ENCODE results near the gene CYP4F2.
"Not testable (repeated sequence)": the region's sequence is repeated elsewhere in the genome, so short reads cannot be mapped to it uniquely, and the experiment has no call there.

The CYP4F2 gene

DNA sequence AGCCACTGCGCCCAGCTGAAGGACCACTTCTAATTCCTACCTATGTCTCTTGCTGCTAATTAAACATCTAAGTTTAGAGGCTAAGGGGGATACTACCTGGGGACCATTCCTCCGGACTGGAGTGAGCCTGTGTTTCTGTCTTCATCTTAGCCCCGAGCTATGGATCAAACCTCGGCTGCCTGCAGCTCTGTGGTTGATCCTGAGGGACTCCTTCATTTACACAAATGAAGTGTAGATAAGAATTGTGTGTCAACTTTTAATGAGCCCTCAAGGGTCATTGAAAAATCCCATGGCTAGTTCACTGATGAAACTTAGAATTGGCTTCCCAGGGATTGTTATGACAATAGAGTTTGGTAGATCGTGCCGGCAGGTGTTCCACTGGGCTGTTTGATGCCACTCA, 51.0 kb downstream of the CYP4F2 start:
- no peak for DNase-seq (ENCODE audit: low spot score)

- DNase-seq (ENCODE audit: low spot score), result not testable (repeated sequence)
These were observed 54.0 kb downstream of the CYP4F2 start for GRCh38 chr19:15843894-15844222.

- no peak for DNase-seq (ENCODE audit: low spot score)
These were observed 54.5 kb downstream of the CYP4F2 start for GRCh38 chr19:15843203-15843893.

GRCh38 chr19:15841875-15842569, 55.9 kb downstream of the CYP4F2 start:
- DNase-seq (ENCODE audit: low spot score), result no peak

- no peak for DNase-seq (ENCODE audit: low spot score)
These were observed 57.0 kb downstream of the CYP4F2 start for GRCh38 chr19:15840833-15841232.

GRCh38 chr19:15839888-15840287, 58.0 kb downstream of the CYP4F2 start:
- DNase-seq (ENCODE audit: low spot score), result not testable (repeated sequence)

- no peak for DNase-seq (ENCODE audit: low spot score)
These were observed 59.5 kb downstream of the CYP4F2 start for GRCh38 chr19:15838351-15838750.

- DNase-seq (ENCODE audit: low spot score), result no peak
These were observed 60.6 kb downstream of the CYP4F2 start for GRCh38 chr19:15837221-15837731.

GRCh38 chr19:15836330-15837220, 61.3 kb downstream of the CYP4F2 start:
- peak; percentile 99 for DNase-seq (ENCODE audit: low spot score)

DNA sequence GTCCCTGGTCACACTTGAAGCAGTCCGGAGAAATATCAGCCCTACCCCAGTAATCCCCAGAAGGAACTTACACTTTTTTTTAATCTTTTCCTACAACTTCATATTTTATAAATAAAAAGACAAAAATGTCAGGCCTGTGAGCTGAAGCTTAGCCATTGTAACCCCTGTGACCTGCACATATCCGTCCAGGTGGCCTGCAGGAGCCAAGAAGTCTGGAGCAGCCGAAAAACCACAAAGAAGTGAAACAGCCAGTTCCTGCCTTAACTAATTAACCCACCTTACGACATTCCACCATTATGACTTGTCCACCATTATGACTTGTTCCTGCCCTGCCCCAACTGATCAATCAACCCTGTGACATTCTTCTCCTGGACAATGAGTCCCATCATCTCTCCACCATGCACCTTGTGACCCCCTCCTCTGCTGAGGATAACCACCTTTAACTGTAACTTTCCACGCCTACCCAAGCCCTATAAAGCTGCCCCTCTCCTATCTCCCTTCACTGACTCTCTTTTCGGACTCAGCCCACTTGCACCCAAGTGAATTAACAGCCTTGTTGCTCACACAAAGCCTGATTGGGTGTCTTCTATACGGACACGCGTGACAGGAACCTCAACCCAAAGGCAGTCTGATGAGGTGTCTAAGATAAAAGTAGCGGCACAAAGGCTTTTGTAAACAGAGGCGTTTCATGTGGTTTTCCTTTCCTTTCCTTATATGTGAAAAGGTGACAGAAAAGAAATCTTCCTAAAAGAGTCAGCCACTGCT, 62.1 kb downstream of the CYP4F2 start:
- DNase-seq (ENCODE audit: low spot score), result not testable (repeated sequence)

DNA sequence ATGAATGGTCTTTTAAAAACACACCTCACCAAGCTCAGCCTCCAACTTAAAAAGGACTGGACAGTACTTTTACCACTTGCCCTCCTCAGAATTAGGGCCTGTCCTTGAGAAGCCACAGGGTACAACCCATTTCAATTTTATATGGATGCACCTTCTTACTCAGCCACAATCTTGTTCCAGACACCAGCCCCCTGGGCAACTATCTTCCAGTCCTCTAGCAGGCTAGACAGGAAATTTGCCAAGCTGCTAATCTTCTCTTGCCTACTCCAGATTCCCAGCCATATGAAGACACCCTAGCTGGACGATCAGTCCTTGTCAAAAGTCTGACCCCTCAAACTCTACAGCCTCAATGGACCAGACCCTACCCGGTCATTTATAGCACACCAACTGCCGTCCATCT, 63.6 kb downstream of the CYP4F2 start:
- DNase-seq (ENCODE audit: low spot score), result not testable (repeated sequence)

- DNase-seq (ENCODE audit: low spot score), result no peak
These were observed 66.2 kb downstream of the CYP4F2 start for GRCh38 chr19:15831626-15832025.

- DNase-seq (ENCODE audit: low spot score), result no peak
These were observed 68.1 kb downstream of the CYP4F2 start for GRCh38 chr19:15829786-15830185.

- no peak for DNase-seq (ENCODE audit: low spot score)
These were observed 68.6 kb downstream of the CYP4F2 start for GRCh38 chr19:15829306-15829698.

- not testable (repeated sequence) for DNase-seq (ENCODE audit: low spot score)
These were observed 69.1 kb downstream of the CYP4F2 start for GRCh38 chr19:15828611-15829305.

- no peak for DNase-seq (ENCODE audit: low spot score)
These were observed 69.7 kb downstream of the CYP4F2 start for GRCh38 chr19:15828121-15828610.
